MM.1S (cell line): ENCODE results near the gene PHF8.

ENCODE experiments used
- DNase-seq: peaks from one replicate; pipeline ENCODE4 v3.0.0-alpha.2; 2015
- H2AFZ ChIP-seq: fragments of 300-600 bp; sonication (generic); 2 replicates; pipeline ENCODE4 v1.6.0; 2016; ENCODE audit warnings: antibody characterized with exemption, low read length
- H3F3A ChIP-seq: fragments of 300-600 bp; sonication (generic); 2 replicates; pipeline ENCODE4 v1.6.1; 2016; ENCODE audit warnings: mild to moderate bottlenecking, antibody characterized with exemption, low read length, moderate library complexity, mixed read lengths; ENCODE audit not compliant: insufficient read depth
- H3K27ac ChIP-seq: fragments of 300-600 bp; sonication (generic); 2 replicates; pipeline ENCODE4 v1.5.1; 2016; ENCODE audit warnings: mild to moderate bottlenecking, low read length
- H3K27me3 ChIP-seq: fragments of 300-600 bp; sonication (generic); replicated peaks from 2 replicates; pipeline ENCODE4 v1.6.0; 2016; ENCODE audit warnings: low read length; ENCODE audit not compliant: insufficient read depth
- H3K36me3 ChIP-seq: fragments of 300-600 bp; sonication (generic); replicated peaks from 2 replicates; pipeline ENCODE4 v1.6.1; 2016; ENCODE audit warnings: mild to moderate bottlenecking, low read length, mixed read lengths; ENCODE audit not compliant: insufficient read depth
- H3K4me1 ChIP-seq: fragments of 300-600 bp; sonication (generic); 2 replicates; pipeline ENCODE4 v1.6.1; 2016; ENCODE audit warnings: low read length, mixed read lengths
- H3K4me2 ChIP-seq: fragments of 300-600 bp; sonication (generic); 2 replicates; pipeline ENCODE4 v1.6.0; 2016; ENCODE audit warnings: low read depth, low read length
- H3K4me3 ChIP-seq: fragments of 300-600 bp; sonication (generic); 2 replicates; pipeline ENCODE4 v1.5.1; 2016; ENCODE audit warnings: low read length, mixed read lengths
- H3K79me2 ChIP-seq: fragments of 300-600 bp; sonication (generic); 2 replicates; pipeline ENCODE4 v1.6.1; 2016; ENCODE audit warnings: mixed run types, low read length, mixed read lengths
- H3K9ac ChIP-seq: fragments of 300-600 bp; sonication (generic); 2 replicates; pipeline ENCODE4 v1.6.1; 2016; ENCODE audit warnings: low read length, mixed read lengths
- H3K9me2 ChIP-seq: fragments of 300-600 bp; sonication (generic); replicated peaks from 2 replicates; pipeline ENCODE4 v1.6.1; 2016; ENCODE audit warnings: mild to moderate bottlenecking, low read length, mixed read lengths; ENCODE audit not compliant: insufficient read depth
- H3K9me3 ChIP-seq: fragments of 300-600 bp; sonication (generic); replicated peaks from 2 replicates; pipeline ENCODE4 v1.6.1; 2016; ENCODE audit warnings: mild to moderate bottlenecking, low read length, mixed read lengths; ENCODE audit not compliant: insufficient read depth
- H4K20me1 ChIP-seq: fragments of 300-600 bp; sonication (generic); 2 replicates; pipeline ENCODE4 v1.6.1; 2016; ENCODE audit warnings: mild to moderate bottlenecking, low read length, moderate library complexity, mixed read lengths; ENCODE audit not compliant: insufficient read depth
- CTCF ChIP-seq: fragments of 300-600 bp; sonication (generic); IDR thresholded peaks from 2 replicates; pipeline ENCODE4 v1.5.1; 2016; ENCODE audit warnings: antibody characterized with exemption, low read length, mixed read lengths
- EZH2 ChIP-seq: fragments of 300-600 bp; sonication (generic); optimal IDR thresholded peaks from 2 replicates; pipeline ENCODE3; 2017; ENCODE audit warnings: low read depth, mild to moderate bottlenecking, antibody characterized with exemption, low read length, mixed read lengths
- EZH2phosphoT487 ChIP-seq: fragments of 300-600 bp; sonication (generic); IDR thresholded peaks from 2 replicates; pipeline ENCODE4 v1.6.1; 2018; ENCODE audit warnings: antibody characterized with exemption, low read length

PHF8 gene

GRCh38 chrX:54044126-54044876, at the start of gene PHF8:
TSS of gene PHF8 (minus strand) at chrX:54044473. CDS start at chrX:54042728, 1,745 bp downstream.
- H3K79me2 ChIP-seq, result peaks cover 11% of the 10 kb centered on the region
- no peaks in the 10 kb centered on the region for H3K9me2 ChIP-seq
- H3F3A ChIP-seq, result peaks cover 9% of the 10 kb centered on the region
- peak within 1 kb of the TSS; percentile 76 for H3K4me2 ChIP-seq
- H3K36me3 ChIP-seq, result no peaks in the 10 kb centered on the region
- H3K27me3 ChIP-seq, result no peaks in the 10 kb centered on the region
- peak within 1 kb of the TSS; percentile 79 for H3K4me3 ChIP-seq
- H2AFZ ChIP-seq, result peak within 1 kb of the TSS; percentile 82
- H3K9ac ChIP-seq, result peak within 1 kb of the TSS; percentile 91
- TF ChIP-seq EZH2phosphoT487 (no peak), CTCF (no peak), EZH2 (no peak)
- peak; percentile 93 for DNase-seq
- H4K20me1 ChIP-seq, result no peaks in the 10 kb centered on the region
- peaks cover 5% of the 10 kb centered on the region; the same call in 1 of the 2 replicates for H3K4me1 ChIP-seq
- H3K27ac ChIP-seq, result peak within 1 kb of the TSS; percentile 91
- no peaks in the 10 kb centered on the region for H3K9me3 ChIP-seq

GRCh38 chrX:54093571-54093970, 49.3 kb upstream of the PHF8 start:
- Histone ChIP-seq H3K27ac (no peak overlapping the region), H3F3A (no peaks in the 10 kb centered on the region), H3K4me2 (no peak overlapping the region), H3K9ac (no peak overlapping the region), H4K20me1 (no peaks in the 10 kb centered on the region), H2AFZ (no peak overlapping the region), H3K4me1 (no peaks in the 10 kb centered on the region), H3K9me3 (no peaks in the 10 kb centered on the region), H3K27me3 (no peaks in the 10 kb centered on the region), H3K4me3 (no peak overlapping the region), H3K9me2 (no peaks in the 10 kb centered on the region), H3K36me3 (no peaks in the 10 kb centered on the region), H3K79me2 (no peaks in the 10 kb centered on the region)
- no peak for DNase-seq
- no peak for TF ChIP-seq EZH2
- no peak for TF ChIP-seq EZH2phosphoT487
- no peak for TF ChIP-seq CTCF

- H3K9me2 ChIP-seq, result no peaks in the 10 kb centered on the region
- H3K4me1 ChIP-seq, result no peaks in the 10 kb centered on the region
- H3F3A ChIP-seq, result no peaks in the 10 kb centered on the region
- DNase-seq, result no peak
- no peak overlapping the region for H2AFZ ChIP-seq
- TF ChIP-seq EZH2phosphoT487, result no peak
- TF ChIP-seq CTCF, result no peak
- TF ChIP-seq EZH2, result no peak
- H3K9ac ChIP-seq, result no peak overlapping the region
- no peak overlapping the region for H3K4me3 ChIP-seq
- no peaks in the 10 kb centered on the region for H3K9me3 ChIP-seq
- no peaks in the 10 kb centered on the region for H4K20me1 ChIP-seq
- H3K36me3 ChIP-seq, result no peaks in the 10 kb centered on the region
- no peaks in the 10 kb centered on the region for H3K79me2 ChIP-seq
- no peak overlapping the region for H3K27ac ChIP-seq
- no peaks in the 10 kb centered on the region for H3K27me3 ChIP-seq
- H3K4me2 ChIP-seq, result no peak overlapping the region
These were observed 48.9 kb upstream of the PHF8 start for GRCh38 chrX:54093159-54093558.
